ENCODE results near the gene TMEM132D.
"Not testable (repeated sequence)": the region's sequence is repeated elsewhere in the genome, so short reads cannot be mapped to it uniquely, and the experiment has no call there.

Gene TMEM132D
- total RNA-seq, result 0 to 3.1 (median 0) reads per million in 17 experiments

DNA sequence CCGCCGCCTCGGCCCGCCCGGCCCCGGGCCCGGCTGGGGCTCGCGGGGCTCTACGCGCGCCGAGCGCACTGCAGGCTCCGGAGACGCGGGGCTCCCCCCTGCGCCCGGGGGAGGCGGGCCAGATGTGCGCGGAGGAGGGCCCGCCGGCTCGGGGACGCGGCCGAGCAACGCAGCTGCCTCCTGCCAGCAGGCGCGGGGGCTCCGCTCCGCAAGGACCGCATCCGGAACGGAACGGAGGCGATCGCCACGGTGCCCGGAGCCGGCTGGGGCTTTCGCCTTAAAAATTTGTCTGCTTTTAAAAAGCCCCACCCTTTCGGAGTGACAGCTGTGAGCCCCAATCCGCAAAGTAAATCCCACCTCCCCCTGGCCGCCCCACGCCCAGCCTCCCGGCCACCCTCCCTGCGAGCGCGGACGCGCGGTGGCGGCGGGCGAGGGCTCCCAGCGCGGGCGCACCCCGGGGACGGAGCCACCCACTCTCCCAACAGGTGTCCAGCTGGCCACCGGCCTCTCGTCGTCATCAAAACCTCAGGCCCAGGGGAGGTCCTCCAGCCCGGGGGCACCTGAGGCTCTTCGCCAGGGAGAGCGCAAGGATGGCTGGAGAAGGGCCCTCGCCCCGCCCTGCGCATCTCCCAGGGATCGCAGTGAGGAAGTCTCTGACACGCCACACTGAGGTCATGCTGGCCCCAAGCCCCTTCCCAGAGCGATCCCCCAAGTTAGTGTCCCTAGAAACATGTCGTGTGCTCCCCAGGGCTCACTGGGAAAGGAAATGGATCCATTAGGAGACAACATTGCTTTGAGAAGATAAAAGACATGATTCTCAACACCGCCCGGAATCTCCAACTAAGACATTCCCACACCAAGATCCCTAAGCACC lies at the start of gene TMEM132D:
Gene TMEM132D, minus strand, starts transcription at position 70 of the 874 bp plus-strand sequence.
- no peak for DNase-seq

DNA sequence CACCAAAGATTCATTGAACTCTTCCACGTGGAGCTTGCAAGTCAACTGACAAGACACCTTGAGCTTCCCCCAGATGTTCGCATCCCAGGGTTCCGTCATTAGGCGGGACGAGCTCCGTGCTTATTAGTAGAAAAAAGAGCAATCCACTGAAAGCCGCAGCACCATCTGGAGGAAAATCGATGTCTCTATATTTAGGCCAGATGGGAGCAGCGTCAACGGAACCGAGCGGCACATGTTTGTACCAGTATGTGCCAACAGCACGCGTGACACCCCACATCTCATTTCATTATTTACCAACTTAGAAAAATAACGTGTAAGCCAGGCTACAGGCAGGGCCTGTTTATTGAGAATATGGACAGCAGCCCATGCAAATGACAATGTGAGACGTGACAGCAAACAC lies 45.8 kb upstream of the TMEM132D start:
- no peak for DNase-seq

DNA sequence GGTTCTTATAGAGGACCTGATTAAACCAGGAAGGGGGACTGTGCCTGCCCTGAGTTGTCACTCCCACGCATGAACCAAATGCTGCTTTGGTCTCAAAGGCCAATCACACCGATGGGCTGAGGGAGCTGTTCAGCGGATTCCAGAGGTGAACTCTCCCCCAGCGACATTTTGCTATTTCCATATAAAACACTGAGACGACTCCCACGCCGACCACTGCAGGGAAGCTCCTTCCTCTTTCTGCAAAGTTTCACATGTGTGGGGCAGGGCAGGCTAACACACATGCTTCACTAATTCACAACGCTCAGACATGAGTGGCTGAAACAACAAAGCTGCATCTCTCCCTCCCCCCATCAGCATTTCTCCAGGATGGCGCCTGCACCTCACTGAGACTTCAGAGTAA lies 37.8 kb upstream of the TMEM132D start:
- DNase-seq, result peak; percentile 51 to 68 (median 54)

DNA sequence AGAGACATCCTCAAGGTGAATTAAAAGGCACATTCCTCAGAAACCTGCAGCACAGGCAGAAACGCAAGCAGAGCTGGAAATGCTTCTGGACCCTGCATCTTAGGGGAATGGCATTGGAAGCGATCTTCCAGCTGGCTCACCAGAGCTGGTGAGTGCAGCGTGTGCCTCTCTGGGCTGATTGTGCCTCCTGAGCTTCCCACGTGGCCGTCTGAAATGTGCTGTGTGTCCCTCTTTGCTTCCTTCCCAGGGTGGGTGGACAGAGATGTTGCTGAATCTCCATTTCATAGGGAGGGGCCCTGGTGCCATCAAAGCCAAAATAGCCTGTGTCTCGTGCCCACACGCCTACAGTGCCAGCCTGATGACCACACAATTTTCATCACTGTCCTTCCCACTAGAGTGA lies 34.3 kb upstream of the TMEM132D start:
- DNase-seq, result peak in 3 of 4 experiments; percentile 1 to 14 (median 3)

DNA sequence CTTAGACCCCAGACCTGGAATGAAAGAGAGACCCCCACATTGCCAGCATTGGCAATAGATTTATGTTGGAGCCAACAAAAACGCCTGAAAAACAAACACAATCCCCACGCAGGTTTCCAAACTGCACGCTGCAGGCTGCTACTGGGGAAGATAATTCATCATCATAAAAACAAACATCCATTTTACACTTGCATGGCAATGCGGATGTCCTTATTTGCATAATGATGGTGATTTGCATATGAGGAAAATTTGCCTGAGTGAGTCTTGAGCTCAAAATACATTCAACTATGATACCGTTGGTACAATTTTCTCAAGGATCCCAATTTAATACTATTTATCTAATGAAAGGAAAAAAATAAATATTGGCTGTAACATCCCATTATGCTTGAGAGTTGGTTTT lies 33.6 kb upstream of the TMEM132D start:
- DNase-seq, result no peak

DNA sequence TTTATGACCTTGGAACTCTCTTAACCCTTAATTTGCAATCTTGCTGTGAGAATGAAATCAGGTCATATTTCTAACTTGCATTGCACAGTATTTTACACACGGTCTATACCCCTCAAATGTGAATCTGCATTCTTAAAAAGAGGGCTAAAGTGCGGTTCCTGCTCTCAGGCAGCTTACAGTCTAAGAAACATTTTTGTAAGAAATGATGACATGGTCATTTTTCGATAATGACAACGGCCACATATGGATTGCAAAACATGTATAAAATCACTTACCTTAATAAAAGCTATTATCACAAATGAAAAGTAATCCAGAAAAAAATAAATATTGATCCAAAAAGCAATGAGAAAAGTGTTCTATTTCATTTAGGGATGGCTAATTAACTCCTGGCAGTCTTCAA lies 24.8 kb upstream of the TMEM132D start:
- no peak for DNase-seq

DNA sequence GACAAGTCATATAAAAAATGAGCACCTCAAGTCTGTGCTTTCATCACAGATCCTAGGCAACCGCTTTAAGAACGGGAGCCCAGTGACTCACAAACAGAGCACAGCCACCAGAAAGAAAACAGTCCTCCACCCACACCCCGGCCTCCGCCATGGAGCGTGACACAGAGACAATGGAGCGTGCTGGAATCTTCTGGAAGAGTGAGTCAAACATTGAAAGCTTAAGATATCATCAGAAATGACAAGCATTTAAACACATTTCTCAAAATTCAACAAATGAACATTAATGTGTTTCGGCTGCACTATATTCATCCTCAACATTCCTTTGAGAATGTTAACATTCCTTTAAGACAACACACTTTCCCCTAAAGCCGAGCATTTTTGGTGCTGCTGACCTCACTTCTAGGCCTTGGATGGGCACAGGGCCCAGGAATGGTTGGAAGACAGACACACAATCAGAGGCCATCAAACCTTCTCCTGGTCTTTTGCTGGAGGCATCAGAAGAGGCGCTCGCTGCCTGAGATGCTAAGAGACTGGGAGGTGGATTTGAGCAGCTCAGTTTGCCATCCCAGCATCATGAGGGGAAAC lies 23.6 kb upstream of the TMEM132D start:
- DNase-seq, result no peak

DNA sequence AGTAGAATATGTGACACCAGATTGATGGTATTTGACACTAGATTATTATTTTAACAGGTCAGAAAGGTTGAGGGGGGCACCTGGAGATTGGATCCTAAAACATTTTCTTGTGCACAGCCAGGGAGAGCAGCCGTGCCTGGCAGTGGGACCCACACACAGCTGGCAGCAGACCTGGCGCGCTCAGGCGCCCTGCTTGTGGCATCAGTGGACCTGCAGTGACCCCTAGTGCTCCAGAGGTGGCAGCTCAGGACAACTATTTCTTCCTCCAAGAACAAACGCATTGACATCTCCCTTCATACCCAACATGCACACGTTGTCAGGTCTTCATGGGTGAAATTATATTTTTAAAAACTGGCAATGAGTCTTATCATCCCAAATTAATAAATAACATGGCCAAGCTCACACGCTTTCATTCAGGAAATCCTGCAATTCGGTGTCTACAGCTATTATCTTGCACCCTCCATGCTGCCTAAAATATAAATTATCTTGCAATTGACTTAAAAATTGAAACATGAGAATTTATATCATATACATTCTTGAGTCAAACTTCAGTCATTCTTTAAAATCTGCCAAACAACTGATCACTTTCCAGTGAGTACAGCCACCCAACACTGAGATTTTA lies 7.7 kb upstream of the TMEM132D start:
- DNase-seq, result peak; percentile 42 to 59 (median 50)

DNA sequence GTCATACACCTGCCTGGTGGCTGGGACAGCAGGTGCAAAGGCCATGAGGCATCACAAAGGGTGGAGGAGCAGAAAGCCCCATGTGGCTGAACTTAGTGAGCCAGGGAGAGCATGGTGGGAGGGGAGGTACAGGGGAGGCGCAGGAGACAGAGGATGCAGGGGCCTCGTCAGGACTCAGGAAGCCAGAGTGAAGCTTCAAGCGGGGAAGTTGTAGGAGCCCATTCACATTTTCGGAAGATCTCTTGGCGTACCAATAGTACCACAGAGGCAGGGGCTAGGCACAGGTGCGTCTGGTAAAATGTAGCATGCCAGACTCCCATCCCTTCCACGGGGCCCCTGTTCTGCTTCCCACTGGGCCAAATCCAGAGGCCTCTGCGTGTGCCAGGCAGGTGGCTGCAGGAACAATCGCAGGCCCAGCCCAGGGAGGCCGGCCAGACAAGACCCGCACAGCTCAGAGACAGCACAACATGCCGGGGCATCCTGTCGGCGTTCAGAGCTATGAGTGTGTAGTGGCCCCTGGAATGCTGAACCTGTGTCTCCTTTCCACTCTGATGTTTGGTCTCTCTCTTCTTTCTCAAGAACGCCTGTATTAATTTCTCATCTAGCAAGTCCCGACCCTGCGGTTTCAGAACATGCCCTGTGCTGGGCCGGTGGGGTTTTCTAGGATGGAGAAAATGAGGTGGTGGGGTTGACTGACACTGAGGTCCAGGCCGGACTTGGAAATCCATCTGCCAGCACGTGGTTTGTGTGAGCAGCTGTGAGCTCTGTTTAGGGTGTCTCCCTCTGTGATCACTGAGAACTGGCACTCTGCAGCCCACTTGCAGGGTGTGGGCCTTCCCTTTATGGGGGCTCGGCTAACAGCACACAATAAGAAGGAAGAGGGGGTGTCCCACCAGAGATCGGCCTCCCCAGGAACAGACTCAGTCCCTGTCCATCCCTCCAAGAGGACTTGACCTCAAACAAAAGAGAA lies 5.5 kb upstream of the TMEM132D start:
- DNase-seq, result no peak

DNA sequence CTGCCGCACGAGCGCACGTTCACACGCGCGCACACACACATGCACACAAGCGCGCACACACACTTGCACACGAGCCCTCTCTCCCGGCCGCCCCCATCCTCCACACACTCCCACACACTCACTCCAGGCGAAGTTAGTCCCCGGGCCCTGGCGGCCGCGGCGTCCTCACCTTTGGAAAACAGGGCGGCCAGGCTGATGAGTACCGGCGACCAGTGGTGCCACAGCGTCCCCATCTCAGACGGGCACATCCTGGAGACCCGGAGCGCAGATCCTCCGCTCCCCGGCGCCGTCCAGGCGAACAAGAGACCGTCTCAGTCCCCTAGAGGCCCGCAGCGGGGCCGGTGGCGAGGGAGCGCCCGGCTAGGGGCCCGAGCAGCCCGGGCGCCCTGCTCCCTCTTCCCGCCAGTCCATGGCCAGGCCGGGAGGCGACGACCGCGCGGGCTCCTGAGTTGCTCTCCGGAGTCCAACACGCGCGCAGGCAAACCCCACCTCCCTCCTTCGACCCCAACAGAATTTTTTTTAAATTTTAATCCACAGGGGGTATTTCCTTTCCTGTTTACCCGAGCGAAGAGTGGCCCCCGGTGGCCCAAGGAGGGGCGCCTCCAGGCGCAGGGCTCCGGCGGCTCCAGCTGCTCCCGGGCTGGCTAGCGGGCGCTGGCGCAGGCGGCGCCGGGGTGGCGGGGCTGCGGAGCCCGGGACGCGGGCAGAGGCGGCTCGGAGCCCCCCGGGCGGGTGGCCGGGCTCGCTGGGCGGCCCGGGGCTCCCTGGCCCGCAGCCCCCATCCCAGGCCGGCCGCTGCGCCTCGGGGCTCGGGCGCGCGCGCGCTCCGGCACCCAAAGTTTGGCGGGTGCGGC lies 506 bp downstream of the TMEM132D start:
- no peak for DNase-seq

DNA sequence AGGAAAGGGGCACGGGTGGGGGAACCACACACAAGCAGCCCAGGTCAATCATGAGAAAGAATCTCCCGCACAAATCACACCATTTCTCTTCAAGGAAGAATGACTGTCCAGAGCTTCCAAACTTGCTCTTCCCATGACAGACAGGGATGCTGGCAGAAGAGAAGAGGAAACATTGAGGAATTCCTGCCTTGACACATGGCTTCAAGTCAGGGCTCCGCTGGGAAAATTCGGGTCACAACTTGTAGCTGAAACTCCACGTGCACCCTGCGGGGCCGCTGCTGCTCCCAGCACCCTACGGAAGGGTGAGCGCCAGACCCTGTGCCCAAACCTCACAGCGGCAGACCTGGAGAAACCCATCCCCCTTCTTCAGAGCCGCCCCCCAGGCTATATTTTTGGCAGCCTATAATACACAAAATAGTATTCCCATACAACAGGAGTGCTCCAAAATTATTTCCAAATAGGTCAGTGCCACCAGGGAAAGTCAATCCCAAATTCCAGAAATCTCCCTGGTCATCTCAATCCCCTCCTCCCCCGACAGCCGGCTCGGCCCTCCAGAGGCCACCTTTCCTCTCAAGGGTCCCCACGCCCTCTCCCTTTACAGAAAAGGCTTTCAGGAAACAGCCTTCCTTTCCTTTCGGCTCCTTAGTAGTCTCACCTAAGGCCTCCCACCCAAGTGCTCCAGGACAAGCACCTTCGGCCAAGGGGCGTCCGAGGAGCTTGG lies 1.3 kb downstream of the TMEM132D start:
- no peak for DNase-seq

DNA sequence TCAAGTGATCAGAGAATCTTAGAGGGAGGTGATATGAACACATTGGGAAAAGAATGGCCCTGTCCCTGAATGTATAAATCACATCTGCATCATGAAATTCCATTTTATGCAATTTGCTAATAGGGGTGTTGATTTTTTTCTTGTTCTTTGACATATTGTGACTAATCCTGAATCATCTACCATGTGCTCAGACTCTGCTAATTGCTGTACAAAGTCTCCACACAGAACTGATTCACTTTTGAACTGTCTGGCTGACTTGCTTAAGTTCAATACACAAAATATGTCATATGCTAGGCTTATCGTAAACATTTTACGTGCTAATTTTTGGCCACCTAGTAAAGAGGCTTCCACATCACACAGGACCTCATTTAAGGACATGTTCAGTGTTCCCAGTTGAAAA lies 2.6 kb downstream of the TMEM132D start:
- no peak for DNase-seq

DNA sequence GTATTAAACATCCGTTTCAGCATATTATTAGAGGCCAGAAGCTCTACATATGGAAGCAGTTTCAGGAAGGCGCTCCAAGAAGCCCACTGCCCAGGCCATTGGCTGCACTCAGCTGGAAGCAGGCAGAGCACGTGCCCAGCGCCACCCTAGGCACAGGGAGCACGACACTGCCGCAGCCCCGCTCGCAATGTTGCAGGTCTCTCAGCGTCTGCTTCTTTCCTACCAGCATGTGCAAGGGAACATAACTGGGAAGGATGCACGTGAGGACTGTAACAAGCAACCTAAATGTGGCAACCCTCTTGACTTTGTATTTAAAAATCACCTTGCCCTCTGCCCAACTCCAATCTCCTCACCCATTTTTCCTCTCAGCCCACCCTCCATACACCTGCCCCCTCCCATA lies 3.5 kb downstream of the TMEM132D start:
- DNase-seq, result no peak

DNA sequence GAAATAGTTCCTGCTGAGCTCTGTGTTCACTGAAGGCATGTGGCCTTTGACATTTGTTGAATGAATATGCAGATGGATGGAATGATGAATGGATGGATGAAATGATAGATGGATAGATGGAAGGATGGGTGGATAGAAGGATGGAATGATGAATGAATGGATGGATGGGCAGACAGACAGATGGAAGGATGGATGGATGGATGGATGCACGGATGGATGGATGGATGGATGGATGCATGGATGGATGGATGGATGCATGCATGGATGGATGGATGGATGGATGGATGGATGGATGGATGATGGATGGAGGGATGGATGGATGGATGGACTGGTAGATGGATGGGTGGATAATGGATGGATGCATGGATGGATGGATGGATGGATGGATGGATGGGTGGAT lies 4.8 kb downstream of the TMEM132D start:
- not testable (repeated sequence) for DNase-seq

DNA sequence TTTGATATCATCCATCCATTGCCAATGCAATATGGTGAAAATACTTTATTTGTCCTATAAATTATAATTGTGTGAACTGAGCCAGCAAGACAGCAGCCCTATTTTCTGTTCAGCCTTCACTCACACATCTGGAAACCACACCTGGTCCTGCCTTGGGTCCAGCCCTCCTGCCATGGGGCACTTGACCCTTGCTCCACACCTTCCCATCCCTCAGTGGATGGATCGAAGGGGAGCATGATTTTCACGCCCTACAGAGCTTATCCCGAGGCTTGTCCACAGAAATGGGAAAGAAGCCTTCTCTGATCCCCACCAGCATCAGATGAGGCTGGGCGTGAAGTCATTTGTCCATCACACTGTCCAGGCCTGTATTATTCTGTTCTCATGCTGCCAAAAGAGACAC lies 10.1 kb downstream of the TMEM132D start:
- no peak for DNase-seq

DNA sequence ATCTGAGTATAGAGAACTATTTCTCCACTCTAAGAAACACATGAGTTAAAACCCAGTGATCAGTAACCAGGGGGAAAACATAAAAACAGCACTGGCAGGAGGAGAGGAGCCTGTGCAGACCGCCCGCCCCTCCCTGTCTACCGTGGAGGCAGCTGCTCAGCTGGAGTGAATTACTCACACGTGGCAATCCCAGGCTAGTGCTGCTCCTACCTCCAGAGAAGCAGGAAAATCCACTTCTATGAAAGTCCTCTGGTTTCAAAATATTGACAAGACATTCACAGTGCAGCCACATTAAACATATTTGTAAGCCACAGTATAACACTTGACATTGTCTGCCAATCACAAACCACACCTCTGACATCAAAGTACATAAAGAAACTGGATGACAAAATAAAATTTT lies 16.7 kb downstream of the TMEM132D start:
- DNase-seq, result no peak

DNA sequence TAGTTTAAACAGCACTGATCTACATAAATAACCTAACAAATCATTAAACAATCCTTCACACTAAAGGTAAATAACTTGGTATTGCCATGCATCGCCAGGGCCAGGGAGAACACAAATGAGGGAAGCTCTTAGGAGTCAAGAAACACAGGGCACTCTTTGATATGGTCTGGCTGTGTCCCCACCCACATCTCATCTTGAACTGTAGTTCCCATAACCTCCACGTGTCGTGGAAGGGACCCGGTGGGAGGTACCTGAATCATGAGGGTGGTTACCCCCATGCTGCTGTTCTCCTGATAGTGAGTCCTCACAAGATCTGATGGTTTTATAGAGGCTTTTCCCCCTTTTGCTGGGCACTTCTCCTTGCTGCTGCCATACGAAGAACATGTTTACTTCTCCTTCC lies 17.3 kb downstream of the TMEM132D start:
- DNase-seq, result no peak

DNA sequence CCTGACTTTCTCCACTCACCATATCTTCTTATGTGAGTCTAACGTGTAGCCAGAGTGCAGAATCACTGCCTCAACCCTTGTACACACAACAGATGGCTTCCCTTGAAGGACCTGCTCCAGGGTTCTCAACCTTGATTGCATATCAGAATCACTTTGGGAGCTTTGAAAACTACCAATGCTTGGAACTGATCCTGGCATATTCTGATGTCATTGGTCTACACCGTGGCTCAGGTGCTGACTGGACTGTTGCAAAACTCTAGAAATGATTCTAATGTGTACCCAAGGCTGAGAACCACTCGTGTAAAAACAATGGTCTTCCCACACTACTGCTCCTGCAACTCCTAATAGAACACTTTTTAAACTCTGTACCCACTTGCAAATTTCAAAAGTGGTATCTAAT lies 18.5 kb downstream of the TMEM132D start:
- no peak for DNase-seq

DNA sequence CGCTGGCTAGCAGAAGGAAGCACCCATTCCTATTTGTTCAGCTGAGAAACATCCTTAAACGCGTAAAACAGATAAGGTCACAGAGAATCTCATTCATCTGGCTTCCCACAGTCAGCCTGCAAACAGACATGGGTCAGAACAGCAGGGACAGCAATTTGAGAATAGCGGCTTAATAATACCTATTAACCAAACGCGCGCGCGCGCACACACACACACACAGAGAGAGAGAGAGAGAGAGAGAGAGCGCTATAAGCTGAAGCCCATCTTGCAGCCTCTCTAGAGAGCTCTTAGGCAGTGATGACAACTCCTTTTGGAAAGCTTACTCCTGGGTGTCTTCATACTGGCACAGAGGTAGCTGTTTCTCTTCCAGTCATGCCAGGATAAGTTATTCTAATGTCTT lies 26.4 kb downstream of the TMEM132D start:
- DNase-seq, result no peak

DNA sequence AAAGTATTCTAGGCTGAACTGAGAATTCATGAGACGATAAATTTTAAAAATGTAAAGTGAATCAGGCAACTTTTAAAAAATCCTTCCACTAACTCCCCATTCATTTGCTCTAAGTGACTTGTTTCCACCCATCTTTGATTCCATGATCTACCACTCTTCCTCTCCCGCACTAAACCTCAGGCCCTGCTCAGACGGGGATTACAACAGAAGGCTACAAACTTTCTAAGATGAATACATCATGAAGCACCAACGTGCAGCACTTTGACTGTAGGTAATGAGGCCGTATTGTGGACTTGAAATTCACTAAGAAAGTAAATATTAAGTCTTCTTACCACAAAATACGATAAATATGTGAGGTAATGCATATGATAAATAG lies 30.0 kb downstream of the TMEM132D start:
- DNase-seq, result no peak

Measured in suppressor macrophage (primary cell).